GM23338 (cell line): Measurements from ENCODE around the gene MPP1.

Experiments
- EZH2 ChIP-seq: fragments of 200-600 bp; sonication (generic); IDR thresholded peaks from one replicate; pipeline ENCODE4 v1.8.0; 2017; ENCODE audit warnings: antibody characterized with exemption, mild to moderate bottlenecking, low read depth; ENCODE audit not compliant: unreplicated experiment
- NANOG ChIP-seq: IDR thresholded peaks from 2 replicates; pipeline ENCODE4 v1.6.1; 2016; ENCODE audit warnings: antibody characterized with exemption, borderline replicate concordance
- POLR2AphosphoS5 ChIP-seq: IDR thresholded peaks from 2 replicates; pipeline ENCODE4 v1.6.1; 2016; ENCODE audit warnings: antibody characterized with exemption, low read depth
- STAT1 ChIP-seq: IDR thresholded peaks from one replicate; pipeline ENCODE4 v1.6.1; 2016; ENCODE audit warnings: antibody characterized with exemption; ENCODE audit not compliant: unreplicated experiment
- TF ChIP-seq, protein P1 (sequence below), 2 experiments: fragments of 200-600 bp in 1 of 2; sonication (generic) in 1 of 2; conservative IDR thresholded peaks; 2 replicates each; pipeline versions ENCODE4 v1.5.1 to v1.6.1; 2016 to 2017; ENCODE audit warnings: antibody characterized with exemption in 2 of 2, low read depth in 2 of 2, mild to moderate bottlenecking in 2 of 2, moderate library complexity in 1 of 2
- TF ChIP-seq, protein P2 (sequence below): IDR thresholded peaks from one replicate; pipeline ENCODE4 v1.6.1; 2018; ENCODE audit warnings: antibody characterized with exemption; ENCODE audit not compliant: unreplicated experiment
- TF ChIP-seq, protein P3 (sequence below): fragments of 250-450 bp; sonication (Bioruptor Pico); IDR thresholded peaks from 2 replicates; pipeline ENCODE4 v1.5.0; 2020; ENCODE audit warnings: mild to moderate bottlenecking, moderate library complexity

DNA sequence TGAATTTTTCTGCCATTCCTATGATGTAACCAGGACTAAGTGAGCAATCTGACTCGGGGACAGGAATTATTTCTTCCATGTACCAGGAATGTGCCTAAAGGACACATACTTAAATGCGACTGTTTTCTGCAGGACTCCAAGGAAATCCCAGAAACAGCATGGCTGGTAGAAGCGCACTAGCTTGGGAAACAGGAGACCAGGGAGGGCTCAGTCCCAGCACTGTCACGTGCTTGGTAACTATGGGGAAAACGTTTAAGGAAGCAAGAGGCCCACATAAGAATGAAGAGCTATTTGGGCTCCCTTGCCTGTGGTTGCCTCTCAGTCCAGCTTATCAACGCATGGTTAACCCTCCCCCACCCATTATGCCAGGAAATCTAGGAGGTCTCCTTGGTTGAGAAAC, 19.6 kb downstream of the MPP1 start:
- TF ChIP-seq, protein P1, sequence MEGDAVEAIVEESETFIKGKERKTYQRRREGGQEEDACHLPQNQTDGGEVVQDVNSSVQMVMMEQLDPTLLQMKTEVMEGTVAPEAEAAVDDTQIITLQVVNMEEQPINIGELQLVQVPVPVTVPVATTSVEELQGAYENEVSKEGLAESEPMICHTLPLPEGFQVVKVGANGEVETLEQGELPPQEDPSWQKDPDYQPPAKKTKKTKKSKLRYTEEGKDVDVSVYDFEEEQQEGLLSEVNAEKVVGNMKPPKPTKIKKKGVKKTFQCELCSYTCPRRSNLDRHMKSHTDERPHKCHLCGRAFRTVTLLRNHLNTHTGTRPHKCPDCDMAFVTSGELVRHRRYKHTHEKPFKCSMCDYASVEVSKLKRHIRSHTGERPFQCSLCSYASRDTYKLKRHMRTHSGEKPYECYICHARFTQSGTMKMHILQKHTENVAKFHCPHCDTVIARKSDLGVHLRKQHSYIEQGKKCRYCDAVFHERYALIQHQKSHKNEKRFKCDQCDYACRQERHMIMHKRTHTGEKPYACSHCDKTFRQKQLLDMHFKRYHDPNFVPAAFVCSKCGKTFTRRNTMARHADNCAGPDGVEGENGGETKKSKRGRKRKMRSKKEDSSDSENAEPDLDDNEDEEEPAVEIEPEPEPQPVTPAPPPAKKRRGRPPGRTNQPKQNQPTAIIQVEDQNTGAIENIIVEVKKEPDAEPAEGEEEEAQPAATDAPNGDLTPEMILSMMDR (conservative IDR thresholded peaks at IDR 0.05; ENCODE audit: low read depth in 2 of 2), result no peak
- no peak for TF ChIP-seq EZH2
- no peak for TF ChIP-seq POLR2AphosphoS5
- TF ChIP-seq, protein P2, sequence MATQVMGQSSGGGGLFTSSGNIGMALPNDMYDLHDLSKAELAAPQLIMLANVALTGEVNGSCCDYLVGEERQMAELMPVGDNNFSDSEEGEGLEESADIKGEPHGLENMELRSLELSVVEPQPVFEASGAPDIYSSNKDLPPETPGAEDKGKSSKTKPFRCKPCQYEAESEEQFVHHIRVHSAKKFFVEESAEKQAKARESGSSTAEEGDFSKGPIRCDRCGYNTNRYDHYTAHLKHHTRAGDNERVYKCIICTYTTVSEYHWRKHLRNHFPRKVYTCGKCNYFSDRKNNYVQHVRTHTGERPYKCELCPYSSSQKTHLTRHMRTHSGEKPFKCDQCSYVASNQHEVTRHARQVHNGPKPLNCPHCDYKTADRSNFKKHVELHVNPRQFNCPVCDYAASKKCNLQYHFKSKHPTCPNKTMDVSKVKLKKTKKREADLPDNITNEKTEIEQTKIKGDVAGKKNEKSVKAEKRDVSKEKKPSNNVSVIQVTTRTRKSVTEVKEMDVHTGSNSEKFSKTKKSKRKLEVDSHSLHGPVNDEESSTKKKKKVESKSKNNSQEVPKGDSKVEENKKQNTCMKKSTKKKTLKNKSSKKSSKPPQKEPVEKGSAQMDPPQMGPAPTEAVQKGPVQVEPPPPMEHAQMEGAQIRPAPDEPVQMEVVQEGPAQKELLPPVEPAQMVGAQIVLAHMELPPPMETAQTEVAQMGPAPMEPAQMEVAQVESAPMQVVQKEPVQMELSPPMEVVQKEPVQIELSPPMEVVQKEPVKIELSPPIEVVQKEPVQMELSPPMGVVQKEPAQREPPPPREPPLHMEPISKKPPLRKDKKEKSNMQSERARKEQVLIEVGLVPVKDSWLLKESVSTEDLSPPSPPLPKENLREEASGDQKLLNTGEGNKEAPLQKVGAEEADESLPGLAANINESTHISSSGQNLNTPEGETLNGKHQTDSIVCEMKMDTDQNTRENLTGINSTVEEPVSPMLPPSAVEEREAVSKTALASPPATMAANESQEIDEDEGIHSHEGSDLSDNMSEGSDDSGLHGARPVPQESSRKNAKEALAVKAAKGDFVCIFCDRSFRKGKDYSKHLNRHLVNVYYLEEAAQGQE, result no peak
- no peak for TF ChIP-seq STAT1
- TF ChIP-seq NANOG, result no peak
- TF ChIP-seq, protein P3, sequence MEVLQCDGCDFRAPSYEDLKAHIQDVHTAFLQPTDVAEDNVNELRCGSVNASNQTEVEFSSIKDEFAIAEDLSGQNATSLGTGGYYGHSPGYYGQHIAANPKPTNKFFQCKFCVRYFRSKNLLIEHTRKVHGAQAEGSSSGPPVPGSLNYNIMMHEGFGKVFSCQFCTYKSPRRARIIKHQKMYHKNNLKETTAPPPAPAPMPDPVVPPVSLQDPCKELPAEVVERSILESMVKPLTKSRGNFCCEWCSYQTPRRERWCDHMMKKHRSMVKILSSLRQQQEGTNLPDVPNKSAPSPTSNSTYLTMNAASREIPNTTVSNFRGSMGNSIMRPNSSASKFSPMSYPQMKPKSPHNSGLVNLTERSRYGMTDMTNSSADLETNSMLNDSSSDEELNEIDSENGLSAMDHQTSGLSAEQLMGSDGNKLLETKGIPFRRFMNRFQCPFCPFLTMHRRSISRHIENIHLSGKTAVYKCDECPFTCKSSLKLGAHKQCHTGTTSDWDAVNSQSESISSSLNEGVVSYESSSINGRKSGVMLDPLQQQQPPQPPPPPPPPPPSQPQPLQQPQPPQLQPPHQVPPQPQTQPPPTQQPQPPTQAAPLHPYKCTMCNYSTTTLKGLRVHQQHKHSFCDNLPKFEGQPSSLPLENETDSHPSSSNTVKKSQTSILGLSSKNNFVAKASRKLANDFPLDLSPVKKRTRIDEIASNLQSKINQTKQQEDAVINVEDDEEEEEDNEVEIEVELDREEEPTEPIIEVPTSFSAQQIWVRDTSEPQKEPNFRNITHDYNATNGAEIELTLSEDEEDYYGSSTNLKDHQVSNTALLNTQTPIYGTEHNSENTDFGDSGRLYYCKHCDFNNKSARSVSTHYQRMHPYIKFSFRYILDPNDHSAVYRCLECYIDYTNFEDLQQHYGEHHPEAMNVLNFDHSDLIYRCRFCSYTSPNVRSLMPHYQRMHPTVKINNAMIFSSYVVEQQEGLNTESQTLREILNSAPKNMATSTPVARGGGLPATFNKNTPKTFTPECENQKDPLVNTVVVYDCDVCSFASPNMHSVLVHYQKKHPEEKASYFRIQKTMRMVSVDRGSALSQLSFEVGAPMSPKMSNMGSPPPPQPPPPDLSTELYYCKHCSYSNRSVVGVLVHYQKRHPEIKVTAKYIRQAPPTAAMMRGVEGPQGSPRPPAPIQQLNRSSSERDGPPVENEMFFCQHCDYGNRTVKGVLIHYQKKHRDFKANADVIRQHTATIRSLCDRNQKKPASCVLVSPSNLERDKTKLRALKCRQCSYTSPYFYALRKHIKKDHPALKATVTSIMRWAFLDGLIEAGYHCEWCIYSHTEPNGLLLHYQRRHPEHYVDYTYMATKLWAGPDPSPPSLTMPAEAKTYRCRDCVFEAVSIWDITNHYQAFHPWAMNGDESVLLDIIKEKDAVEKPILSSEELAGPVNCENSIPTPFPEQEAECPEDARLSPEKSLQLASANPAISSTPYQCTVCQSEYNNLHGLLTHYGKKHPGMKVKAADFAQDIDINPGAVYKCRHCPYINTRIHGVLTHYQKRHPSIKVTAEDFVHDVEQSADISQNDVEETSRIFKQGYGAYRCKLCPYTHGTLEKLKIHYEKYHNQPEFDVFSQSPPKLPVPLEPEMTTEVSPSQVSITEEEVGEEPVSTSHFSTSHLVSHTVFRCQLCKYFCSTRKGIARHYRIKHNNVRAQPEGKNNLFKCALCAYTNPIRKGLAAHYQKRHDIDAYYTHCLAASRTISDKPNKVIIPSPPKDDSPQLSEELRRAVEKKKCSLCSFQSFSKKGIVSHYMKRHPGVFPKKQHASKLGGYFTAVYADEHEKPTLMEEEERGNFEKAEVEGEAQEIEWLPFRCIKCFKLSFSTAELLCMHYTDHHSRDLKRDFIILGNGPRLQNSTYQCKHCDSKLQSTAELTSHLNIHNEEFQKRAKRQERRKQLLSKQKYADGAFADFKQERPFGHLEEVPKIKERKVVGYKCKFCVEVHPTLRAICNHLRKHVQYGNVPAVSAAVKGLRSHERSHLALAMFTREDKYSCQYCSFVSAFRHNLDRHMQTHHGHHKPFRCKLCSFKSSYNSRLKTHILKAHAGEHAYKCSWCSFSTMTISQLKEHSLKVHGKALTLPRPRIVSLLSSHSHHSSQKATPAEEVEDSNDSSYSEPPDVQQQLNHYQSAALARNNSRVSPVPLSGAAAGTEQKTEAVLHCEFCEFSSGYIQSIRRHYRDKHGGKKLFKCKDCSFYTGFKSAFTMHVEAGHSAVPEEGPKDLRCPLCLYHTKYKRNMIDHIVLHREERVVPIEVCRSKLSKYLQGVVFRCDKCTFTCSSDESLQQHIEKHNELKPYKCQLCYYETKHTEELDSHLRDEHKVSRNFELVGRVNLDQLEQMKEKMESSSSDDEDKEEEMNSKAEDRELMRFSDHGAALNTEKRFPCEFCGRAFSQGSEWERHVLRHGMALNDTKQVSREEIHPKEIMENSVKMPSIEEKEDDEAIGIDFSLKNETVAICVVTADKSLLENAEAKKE (CRISPR knock-in tag), result no peak
